ENCODE measurements around the gene EPSTI1.

GRCh38 chr13:42999491-42999890, 7.5 kb upstream of the EPSTI1 start:
- TF ChIP-seq CTCF (IDR thresholded peaks at IDR 0.05) (no peak), POLR2A (IDR thresholded peaks at IDR 0.05) (no peak)
